ENCODE data around the gene C2orf49.

C2orf49 gene

GRCh38 chr2:105362862-105363591, 25.7 kb downstream of the C2orf49 start:
- no peak for DNase-seq

DNA sequence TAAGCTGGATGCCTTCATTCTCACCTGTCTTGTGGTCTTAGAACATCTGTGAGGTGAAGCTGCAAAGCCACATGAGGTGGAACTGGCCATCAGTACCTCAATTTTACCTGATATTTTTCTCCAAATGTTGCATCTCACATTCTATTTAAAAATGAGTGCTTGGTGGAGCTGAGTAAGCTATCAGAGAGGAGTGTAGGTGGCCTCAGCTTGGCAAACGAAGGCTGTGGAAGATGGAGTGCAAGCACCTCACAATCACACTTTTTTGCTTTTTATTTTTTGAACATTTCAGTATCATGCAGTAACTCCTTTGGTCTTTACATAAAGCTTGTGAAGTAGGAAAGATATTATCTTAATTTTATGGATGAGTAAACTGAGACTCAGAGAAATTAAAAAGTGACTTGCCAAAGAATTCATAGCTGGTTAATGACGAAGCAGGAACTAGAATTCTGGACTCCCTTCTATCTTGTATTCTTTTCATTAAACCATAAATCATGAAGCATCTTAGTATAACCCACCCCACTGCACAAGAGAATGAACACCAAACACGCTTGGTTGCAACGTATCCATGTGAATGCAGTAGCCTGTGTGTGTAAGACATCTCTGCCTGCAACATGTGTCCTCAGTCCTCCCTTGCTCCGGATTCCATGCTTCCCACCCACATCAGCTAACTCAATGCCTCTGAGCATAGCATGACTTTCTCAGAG, 27.2 kb downstream of the C2orf49 start:
- DNase-seq, result no peak

GRCh38 chr2:105365206-105365605, 27.9 kb downstream of the C2orf49 start:
- DNase-seq, result no peak

GRCh38 chr2:105368759-105369408, 31.5 kb downstream of the C2orf49 start:
- no peak for DNase-seq

GRCh38 chr2:105369777-105370690, 32.7 kb downstream of the C2orf49 start:
- DNase-seq, result peak; percentile 88

- DNase-seq, result no peak
These were observed 33.8 kb downstream of the C2orf49 start for GRCh38 chr2:105371156-105371555.

- no peak for DNase-seq
These were observed 34.5 kb downstream of the C2orf49 start for GRCh38 chr2:105371810-105372209.

- DNase-seq, result no peak
These were observed 36.0 kb downstream of the C2orf49 start for GRCh38 chr2:105373344-105373781.

DNA sequence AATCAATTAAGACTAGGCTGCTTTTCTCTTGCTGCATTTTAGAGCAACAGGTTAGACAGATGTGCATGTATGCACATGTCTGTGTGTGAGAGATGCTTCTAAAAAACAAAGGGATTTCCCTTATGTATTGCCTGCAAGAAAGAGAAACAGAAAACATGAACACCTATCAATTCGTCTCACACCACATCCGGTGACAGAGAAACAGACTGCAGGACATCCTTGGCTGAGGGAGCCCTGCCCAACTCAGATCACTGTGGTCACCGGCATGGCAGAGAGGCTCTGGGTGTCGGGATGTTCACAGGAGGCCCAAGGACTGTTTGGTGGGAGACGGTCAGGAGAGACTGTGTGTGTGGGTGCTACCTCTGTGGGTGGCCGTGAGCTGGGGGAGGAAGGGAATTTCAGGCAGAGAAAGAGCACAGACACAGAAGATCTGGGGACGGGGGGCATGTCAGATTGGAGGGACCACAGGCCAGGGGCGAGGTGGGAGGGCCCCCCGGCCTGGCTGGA, 36.6 kb downstream of the C2orf49 start:
- no peak for DNase-seq

- no peak for DNase-seq
These were observed 37.7 kb downstream of the C2orf49 start for GRCh38 chr2:105375001-105375561.

DNA sequence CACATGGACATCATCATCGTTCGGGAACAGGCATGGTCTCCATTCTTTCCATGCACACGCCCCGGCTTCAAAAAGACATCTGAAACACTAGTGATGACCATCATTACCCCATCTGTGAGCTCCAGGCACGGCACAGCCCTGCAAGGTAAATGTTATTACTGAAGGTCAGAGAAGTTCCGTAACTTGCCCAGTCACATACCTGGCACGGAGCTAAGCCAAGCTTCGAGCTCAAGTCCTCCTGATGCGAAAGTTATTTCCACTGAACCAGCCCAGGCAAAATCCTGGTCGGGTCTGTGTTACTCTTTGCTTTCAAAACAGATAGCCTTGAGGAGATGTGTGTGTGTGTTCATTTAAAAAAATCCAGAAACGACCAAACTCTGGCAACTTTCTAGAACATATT, 38.7 kb downstream of the C2orf49 start:
- no peak for DNase-seq

GRCh38 chr2:105376789-105377240, 39.5 kb downstream of the C2orf49 start:
- DNase-seq, result no peak

GRCh38 chr2:105377871-105378270, 40.5 kb downstream of the C2orf49 start:
- DNase-seq, result no peak

- no peak for DNase-seq
These were observed 41.0 kb downstream of the C2orf49 start for GRCh38 chr2:105378276-105378840.

- DNase-seq, result no peak
These were observed 41.6 kb downstream of the C2orf49 start for GRCh38 chr2:105378921-105379383.

DNA sequence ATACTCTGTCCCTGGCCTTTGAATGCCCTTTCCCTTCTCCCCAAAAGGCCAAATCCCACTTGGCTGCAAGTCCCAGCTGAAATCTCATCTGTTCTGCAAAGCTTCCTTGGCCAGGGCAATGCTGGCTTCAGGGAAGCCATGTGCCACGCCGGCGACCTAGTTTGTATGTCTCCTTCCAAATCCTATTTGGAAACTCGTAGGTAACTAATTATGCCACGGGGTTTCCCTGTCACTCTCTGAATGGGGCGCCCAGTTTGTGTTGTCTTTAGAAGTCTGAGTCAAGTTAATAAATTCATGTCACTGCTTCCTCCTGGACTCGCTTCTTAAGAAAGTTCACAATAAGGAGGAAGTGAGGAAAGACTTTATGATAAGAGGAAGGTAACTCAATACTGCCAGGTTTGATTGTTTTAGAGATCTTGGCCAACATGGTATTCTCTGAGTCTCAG, 42.4 kb downstream of the C2orf49 start:
- DNase-seq, result no peak

DNA sequence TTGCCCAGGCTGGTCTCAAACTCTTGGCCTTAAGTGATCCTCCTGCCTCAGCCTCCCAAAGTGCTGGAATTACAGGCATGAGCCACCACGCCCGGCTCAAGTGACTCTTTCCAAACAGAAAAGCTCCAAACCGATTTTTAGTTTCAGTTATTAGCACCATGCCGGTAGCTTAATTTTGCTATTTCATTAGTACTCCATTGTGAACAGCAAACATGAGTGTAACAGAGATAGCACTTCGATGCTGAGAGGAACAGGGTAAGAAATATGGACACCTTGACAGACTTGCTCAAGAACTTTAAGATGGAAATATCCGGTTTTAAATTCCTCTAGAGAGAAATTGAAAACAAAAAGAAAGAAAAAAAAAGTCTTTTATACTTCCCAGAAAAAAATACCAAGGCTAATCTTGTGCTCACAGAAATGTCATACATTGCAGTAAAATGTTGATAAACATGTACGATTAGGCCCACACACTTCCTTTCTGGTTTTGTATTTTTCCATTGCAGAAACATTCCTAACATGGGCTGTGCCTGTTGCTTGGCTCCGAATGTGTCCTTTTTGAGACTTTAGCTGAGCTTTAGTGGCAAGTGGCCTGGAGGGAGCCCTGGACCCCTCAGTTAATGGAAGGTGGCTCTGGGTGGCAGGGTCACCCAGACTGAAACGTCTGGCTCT, 43.2 kb downstream of the C2orf49 start:
- no peak for DNase-seq

- DNase-seq, result no peak
These were observed 43.8 kb downstream of the C2orf49 start for GRCh38 chr2:105381101-105381668.

GRCh38 chr2:105382177-105382576, 44.8 kb downstream of the C2orf49 start:
- no peak for DNase-seq

- peak; percentile 10 for DNase-seq
These were observed 46.3 kb downstream of the C2orf49 start for GRCh38 chr2:105383432-105384166.
